D721Med (cell line): ENCODE results near the gene PKN1.
A peak's percentile ranks its signal among the peaks of the same experiment; 100 is the strongest.

Source experiments
- DNase-seq: peaks from one replicate; pipeline ENCODE4 v3.0.0; 2011; ENCODE audit warnings: low spot score; ENCODE audit not compliant: insufficient read length
- FAIRE-seq: peaks from 2 replicates; lab custom pipeline; 2011; peaks lifted over from hg19 to GRCh38; lab: Jason Lieb, UNC
- TF ChIP-seq, protein P1 (sequence below): IDR thresholded peaks from 2 replicates; pipeline ENCODE4 v1.5.1; 2012; ENCODE audit warnings: mild to moderate bottlenecking, control low read depth; ENCODE audit not compliant: insufficient read depth; ENCODE audit errors: missing control alignments

The PKN1 gene

DNA sequence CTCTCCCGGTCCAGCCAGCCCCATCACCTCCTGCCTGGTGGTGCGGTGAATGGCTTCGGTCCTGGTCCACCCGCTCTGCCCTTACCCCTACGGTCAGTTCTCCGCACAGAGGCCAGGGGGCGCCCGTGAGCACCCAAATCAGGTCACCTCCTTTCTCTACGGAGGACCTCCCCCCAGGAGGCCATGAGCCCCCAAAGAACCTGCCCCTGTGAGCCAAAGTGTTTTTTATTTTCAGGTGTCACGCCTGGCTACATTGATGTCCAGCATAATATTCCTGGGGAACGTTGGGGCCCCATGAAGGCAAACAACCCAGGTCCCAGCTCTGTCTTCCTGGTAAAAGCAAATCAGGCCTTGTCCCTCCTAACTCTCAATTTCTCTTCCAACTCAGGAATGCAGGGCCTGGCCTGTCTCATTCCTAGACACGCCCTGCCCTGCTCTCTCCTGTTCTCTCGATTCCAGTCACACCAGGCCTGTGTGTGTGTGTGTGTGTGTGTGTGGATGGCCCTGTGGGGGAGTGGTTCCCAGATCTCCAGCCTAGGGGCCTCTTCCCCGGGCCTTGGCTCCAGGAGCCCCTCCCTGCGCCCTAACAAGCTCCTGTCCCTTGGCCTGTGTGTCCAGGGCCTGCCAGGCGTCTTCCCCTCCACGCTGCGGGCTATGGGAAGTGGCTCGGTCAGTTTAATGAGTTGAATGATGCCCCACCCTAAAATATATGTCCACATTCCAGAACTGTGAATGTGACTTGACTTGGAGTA is 72.6 kb downstream of the PKN1 start:
- no peak for DNase-seq
- TF ChIP-seq, protein P1, sequence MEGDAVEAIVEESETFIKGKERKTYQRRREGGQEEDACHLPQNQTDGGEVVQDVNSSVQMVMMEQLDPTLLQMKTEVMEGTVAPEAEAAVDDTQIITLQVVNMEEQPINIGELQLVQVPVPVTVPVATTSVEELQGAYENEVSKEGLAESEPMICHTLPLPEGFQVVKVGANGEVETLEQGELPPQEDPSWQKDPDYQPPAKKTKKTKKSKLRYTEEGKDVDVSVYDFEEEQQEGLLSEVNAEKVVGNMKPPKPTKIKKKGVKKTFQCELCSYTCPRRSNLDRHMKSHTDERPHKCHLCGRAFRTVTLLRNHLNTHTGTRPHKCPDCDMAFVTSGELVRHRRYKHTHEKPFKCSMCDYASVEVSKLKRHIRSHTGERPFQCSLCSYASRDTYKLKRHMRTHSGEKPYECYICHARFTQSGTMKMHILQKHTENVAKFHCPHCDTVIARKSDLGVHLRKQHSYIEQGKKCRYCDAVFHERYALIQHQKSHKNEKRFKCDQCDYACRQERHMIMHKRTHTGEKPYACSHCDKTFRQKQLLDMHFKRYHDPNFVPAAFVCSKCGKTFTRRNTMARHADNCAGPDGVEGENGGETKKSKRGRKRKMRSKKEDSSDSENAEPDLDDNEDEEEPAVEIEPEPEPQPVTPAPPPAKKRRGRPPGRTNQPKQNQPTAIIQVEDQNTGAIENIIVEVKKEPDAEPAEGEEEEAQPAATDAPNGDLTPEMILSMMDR, result peak; percentile 54
- no peak for FAIRE-seq

DNA sequence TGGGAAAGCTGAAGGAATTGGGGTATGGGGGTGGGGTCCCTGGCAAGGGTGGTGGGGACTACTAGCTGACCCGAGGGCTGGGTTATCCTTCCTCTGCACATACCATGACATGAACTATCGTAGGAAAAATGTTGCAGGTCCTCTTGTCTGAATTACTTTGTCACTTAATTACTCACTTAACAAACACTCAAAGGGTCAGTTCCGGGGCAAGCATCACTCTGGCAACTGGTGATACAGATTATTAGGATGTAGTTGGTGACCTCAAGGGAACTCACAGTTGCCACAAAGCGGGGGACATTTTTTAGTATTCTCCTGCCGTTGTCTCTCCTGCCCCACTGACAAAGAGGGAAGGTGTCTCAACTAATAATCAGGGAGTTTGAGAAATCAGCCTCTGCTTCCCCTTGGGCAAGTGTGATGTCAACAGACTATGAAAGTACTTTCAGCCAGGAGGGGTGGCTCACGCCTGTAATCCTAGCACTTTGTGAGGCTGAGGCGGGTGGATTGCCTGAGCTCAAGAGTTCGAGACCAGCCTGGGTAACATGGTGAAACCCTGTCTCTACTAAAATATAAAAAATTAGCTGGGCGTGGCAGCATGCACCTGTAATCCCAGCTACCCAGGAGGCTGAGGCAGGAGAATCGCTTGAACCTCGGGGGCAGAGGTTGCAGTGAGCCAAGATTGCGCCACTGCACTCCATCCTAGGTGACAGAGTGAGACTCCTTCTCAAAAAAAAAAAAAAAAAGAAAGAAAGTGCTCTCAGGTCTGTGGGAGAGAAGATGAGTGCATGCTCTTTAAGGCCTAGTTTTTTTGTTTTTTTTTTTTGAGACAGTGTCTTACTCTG is 74.8 kb downstream of the PKN1 start:
- FAIRE-seq, result no peak
- TF ChIP-seq, protein P1, result no peak
- no peak for DNase-seq

DNA sequence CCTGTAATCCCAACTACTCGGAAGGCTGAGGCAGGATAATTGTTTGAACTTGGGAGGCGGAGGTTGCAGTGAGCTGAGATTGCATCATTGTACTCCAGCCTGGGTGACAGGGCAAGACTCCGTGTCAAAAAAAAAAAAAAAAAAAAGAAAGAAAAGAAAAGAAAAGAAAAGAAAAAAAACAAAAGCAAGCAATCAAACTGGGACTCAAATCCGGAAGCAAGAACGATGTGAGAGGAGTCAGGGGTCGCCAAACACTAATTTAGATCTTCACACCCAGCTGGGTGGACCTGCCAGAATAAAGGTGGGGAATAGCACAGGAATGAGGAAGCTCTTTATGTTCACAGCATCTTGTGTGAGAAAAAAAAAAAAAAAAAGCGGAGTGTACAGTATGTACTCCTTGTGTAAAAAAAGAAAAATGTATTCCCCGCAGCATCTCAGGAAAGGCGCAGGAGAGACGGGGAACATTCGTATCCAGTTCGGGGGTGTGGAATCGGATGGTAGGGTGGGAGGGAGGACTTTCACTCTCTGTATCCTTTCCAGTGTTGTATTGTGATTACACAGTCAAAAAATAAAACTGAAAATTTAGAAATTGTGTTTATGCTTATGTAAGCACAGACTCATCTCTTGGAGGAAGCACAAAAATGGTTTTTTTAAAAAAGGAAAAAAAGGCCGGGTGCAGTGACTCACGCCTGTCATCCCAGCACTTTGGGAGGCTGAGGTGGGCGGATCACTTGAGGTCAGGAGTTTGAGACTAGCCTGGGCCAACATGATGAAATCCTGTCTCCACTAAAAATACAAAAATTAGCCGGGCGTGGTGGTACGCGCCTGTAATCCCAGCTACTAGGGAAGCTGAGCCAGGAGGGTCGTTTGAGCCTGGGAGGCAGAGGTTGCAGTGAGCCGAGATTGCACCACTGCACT is 77.5 kb downstream of the PKN1 start:
- no peak for FAIRE-seq
- no peak for DNase-seq
- TF ChIP-seq, protein P1, result no peak

DNA sequence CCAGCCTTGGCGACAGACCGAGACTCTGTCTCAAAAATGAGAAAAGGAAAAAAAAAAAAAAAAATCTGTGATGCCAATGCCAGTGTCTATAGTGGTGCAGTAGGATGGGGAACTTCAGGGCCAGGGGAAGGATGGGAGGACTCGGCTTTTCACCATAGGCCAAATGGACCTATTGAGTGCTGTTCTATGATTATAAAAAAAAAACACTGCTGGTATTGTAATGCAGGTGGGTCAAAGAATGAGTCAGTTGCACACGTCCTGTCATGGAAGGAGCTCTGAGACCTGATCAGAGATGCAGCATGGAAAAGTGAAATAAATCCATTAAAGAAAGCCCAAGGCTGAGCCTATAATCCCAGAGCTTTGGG is 78.1 kb downstream of the PKN1 start:
- no peak for FAIRE-seq
- TF ChIP-seq, protein P1, result no peak
- no peak for DNase-seq

DNA sequence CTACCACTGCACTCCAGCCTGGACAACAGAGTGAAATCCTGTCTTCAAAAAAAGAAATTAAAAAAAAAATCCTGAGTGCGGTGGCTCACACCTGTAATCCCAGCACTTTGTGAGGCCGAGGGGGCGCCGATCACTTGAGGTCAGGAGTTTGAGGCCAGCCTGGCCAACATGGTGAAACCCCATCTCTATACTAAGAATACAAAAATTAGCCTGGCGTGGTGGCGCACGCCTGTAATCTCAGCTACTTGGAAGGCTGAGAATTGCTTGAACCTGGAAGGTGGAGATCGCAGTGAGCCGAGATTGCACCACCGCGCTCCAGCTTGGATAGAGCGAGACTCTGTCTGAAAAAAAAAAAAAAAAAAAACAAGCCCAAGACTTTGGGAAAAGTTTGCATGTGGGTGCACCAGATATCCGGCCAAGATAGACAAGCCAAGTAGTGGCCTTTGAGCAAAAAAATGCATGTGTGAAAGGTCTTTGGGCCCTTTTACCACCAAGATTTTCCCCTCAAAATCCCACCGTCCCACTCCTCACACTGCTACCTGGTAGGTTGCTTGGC is 79.4 kb downstream of the PKN1 start:
- TF ChIP-seq, protein P1, result no peak
- no peak for FAIRE-seq

DNA sequence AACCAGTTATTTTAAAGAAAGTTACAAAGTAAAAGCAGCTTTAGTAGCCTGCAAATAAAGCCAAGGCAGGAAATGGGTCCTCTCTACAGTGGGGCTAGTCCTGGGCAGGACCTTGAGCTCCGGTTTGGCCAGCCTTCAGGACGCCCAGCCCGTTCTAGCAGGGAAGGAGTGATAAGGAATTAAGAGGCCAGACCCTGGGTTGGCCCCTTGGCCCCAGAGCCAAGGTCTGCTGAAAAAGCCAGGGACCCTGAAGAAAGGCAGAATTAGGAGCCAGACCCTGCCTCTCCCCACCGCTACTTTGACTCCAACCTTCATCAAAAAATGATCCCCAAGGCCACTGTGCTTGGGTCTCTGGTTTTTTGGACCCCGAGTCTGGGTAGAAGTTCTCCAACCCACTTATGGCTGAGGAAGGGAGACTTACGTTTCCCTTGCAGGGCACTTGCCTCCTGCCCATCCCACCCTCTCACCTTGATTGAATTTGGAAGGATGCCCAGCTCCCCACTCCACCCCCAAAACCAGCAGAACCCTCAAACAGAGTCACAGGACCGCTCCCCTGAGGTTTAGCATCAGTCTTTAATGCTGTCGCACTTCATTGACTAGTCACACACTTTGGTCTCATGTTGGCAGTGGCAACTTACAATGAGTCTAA is 81.2 kb downstream of the PKN1 start:
- FAIRE-seq, result no peak
- TF ChIP-seq, protein P1, result no peak

More for the DNA sequence above, 79.4 kb downstream of the PKN1 start:
- DNase-seq, result no peak

More for the DNA sequence above, 81.2 kb downstream of the PKN1 start:
- no peak for DNase-seq
